A549 (cell line): Measurements from ENCODE around the gene NUDT7.

ENCODE experiments used
- BHLHE40 ChIP-seq: IDR thresholded peaks from 2 replicates; pipeline ENCODE4 v1.6.1; 2012; ENCODE audit warnings: low read depth, low read length, inconsistent platforms
- CBX2 ChIP-seq: fragments of 200-600 bp; sonication (generic); IDR thresholded peaks from 2 replicates; pipeline ENCODE4 v1.6.1; 2016; ENCODE audit warnings: low read depth, mild to moderate bottlenecking, borderline replicate concordance
- CEBPB ChIP-seq, 2 experiments: fragments of >200 bp in 1 of 2; sonication (Bioruptor Twin) in 1 of 2; formaldehyde crosslinking in 1 of 2; IDR thresholded peaks; 2 replicates each; pipeline ENCODE4 v1.6.1; 2012 to 2016
- CTCF ChIP-seq: fragments of >200 bp; sonication (Bioruptor Twin); formaldehyde crosslinking; IDR thresholded peaks from 3 replicates; pipeline ENCODE4 v1.5.1; 2016
- ESRRA ChIP-seq: fragments of 150-350 bp; IDR thresholded peaks from 2 replicates; pipeline ENCODE4 v1.6.1; 2014; ENCODE audit warnings: mild to moderate bottlenecking, low read length, borderline replicate concordance
- JUN ChIP-seq, 2 experiments: fragments of >200 bp; sonication (Bioruptor Twin); formaldehyde crosslinking; IDR thresholded peaks; 2 replicates in 1 of 2; 3 replicates in 1 of 2; pipeline ENCODE4 v1.6.1; 2016 to 2017
- KDM5A ChIP-seq: fragments of 200-600 bp; sonication (generic); IDR thresholded peaks from 2 replicates; pipeline ENCODE4 v1.6.1; 2016; ENCODE audit warnings: antibody characterized with exemption, mild to moderate bottlenecking
- MAFK ChIP-seq: fragments of 450-650 bp; IDR thresholded peaks from 2 replicates; pipeline ENCODE4 v1.6.1; 2014; ENCODE audit not compliant: partially characterized antibody
- NPAS2 ChIP-seq: fragments of 250-450 bp; sonication (Bioruptor Pico); IDR thresholded peaks from 2 replicates; pipeline ENCODE4 v1.8.0; 2022; ENCODE audit warnings: mild to moderate bottlenecking, moderate library complexity, borderline replicate concordance
- POLR2A ChIP-seq: IDR thresholded peaks from 2 replicates; pipeline ENCODE4 v1.6.1; 2012; ENCODE audit warnings: mild to moderate bottlenecking, low read length
- POLR2AphosphoS2 ChIP-seq: conservative IDR thresholded peaks from 2 replicates; pipeline ENCODE4 v1.6.1; 2012; ENCODE audit warnings: low read length, improper control_type of control experiment, inconsistent platforms
- RFX5 ChIP-seq: fragments of 450-650 bp; IDR thresholded peaks from 2 replicates; pipeline ENCODE4 v1.7.1; 2014; ENCODE audit warnings: antibody characterized with exemption, mild to moderate bottlenecking, moderate library complexity
- TF ChIP-seq, protein P1 (sequence below): fragments of 200-600 bp; sonication (generic); IDR thresholded peaks from 2 replicates; pipeline ENCODE4 v1.6.1; 2016; ENCODE audit warnings: antibody characterized with exemption, mild to moderate bottlenecking, moderate library complexity
- TF ChIP-seq, protein P2 (sequence below): fragments of 250-450 bp; sonication (Bioruptor Pico); IDR thresholded peaks from 2 replicates; pipeline ENCODE4 v1.5.0; 2021; ENCODE audit warnings: mild to moderate bottlenecking, moderate library complexity, borderline replicate concordance

GRCh38 chr16:77700846-77701245 is 21.5 kb upstream of the NUDT7 start:
- TF ChIP-seq, protein P1, sequence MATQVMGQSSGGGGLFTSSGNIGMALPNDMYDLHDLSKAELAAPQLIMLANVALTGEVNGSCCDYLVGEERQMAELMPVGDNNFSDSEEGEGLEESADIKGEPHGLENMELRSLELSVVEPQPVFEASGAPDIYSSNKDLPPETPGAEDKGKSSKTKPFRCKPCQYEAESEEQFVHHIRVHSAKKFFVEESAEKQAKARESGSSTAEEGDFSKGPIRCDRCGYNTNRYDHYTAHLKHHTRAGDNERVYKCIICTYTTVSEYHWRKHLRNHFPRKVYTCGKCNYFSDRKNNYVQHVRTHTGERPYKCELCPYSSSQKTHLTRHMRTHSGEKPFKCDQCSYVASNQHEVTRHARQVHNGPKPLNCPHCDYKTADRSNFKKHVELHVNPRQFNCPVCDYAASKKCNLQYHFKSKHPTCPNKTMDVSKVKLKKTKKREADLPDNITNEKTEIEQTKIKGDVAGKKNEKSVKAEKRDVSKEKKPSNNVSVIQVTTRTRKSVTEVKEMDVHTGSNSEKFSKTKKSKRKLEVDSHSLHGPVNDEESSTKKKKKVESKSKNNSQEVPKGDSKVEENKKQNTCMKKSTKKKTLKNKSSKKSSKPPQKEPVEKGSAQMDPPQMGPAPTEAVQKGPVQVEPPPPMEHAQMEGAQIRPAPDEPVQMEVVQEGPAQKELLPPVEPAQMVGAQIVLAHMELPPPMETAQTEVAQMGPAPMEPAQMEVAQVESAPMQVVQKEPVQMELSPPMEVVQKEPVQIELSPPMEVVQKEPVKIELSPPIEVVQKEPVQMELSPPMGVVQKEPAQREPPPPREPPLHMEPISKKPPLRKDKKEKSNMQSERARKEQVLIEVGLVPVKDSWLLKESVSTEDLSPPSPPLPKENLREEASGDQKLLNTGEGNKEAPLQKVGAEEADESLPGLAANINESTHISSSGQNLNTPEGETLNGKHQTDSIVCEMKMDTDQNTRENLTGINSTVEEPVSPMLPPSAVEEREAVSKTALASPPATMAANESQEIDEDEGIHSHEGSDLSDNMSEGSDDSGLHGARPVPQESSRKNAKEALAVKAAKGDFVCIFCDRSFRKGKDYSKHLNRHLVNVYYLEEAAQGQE: no peak
- TF ChIP-seq CTCF: no peak
- TF ChIP-seq, protein P2, sequence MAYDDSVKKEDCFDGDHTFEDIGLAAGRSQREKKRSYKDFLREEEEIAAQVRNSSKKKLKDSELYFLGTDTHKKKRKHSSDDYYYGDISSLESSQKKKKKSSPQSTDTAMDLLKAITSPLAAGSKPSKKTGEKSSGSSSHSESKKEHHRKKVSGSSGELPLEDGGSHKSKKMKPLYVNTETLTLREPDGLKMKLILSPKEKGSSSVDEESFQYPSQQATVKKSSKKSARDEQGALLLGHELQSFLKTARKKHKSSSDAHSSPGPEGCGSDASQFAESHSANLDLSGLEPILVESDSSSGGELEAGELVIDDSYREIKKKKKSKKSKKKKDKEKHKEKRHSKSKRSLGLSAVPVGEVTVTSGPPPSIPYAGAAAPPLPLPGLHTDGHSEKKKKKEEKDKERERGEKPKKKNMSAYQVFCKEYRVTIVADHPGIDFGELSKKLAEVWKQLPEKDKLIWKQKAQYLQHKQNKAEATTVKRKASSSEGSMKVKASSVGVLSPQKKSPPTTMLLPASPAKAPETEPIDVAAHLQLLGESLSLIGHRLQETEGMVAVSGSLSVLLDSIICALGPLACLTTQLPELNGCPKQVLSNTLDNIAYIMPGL (CRISPR knock-in tag): no peak
- no peak for TF ChIP-seq POLR2A
- no peak for TF ChIP-seq JUN (IDR thresholded peaks at IDR 0.05)
- no peak for TF ChIP-seq CEBPB (IDR thresholded peaks at IDR 0.05)
- TF ChIP-seq KDM5A: no peak
- no peak for TF ChIP-seq BHLHE40
- TF ChIP-seq ESRRA: no peak
- TF ChIP-seq RFX5: no peak
- no peak for TF ChIP-seq MAFK
- TF ChIP-seq CBX2: no peak
- TF ChIP-seq NPAS2 (CRISPR knock-in tag): no peak
- TF ChIP-seq POLR2AphosphoS2: no peak
